Erythroblast (primary cell): ENCODE data around the gene CIPC.

Source experiments
- GATA1 ChIP-seq: IDR thresholded peaks from 2 replicates; pipeline ENCODE4 v1.6.1; 2011; ENCODE audit warnings: low read depth, mild to moderate bottlenecking, control low read depth, low read length, moderate library complexity
- POLR2A ChIP-seq: IDR thresholded peaks from 2 replicates; pipeline ENCODE4 v1.6.1; 2011; ENCODE audit warnings: mild to moderate bottlenecking, low read length

GRCh38 chr14:77102154-77102553, 4.1 kb downstream of the CIPC start:
- TF ChIP-seq POLR2A (no peak), GATA1 (no peak)
